ENCODE measurements around the gene CDH24. TPM values are rescaled to one million over a fixed set of nuclear protein-coding genes. Genes with fewer than 3 reads are reported as not detected.

The CDH24 gene
- total and polyA plus RNA-seq, 9 of the 15 experiments (the other 6 are each of a cell fraction or from before 2014, with no cell fraction given) = 0.04 to 16.2 (median 4.9) TPM

GRCh38 chr14:23095196-23096108 is 38.1 kb upstream of the CDH24 start, which contains the start of gene C14orf119 (continued):
- peak; percentile 25; the same call in 1 of the 2 replicates for TF ChIP-seq HCFC1 (IDR thresholded peaks at IDR 0.05; ENCODE audit: low read depth, low read length)
- 0 out of 2 replicates have a peak, but pooled peaks have one; percentile 5 for TF ChIP-seq RAD51 (IDR thresholded peaks at IDR 0.05; ENCODE audit: borderline replicate concordance, low read depth)
- peak; percentile 94 for TF ChIP-seq GABPA (tag; conservative IDR thresholded peaks at IDR 0.05; ENCODE audit: low read depth)
- no peak for TF ChIP-seq CHAMP1 (IDR thresholded peaks at IDR 0.05)
- peak; percentile 68; the same call in 1 of the 2 replicates for TF ChIP-seq GABPB1 (CRISPR knock-in tag; IDR thresholded peaks at IDR 0.05)
- TF ChIP-seq ZNF384 (IDR thresholded peaks at IDR 0.05; ENCODE audit: low read depth, low read length) = 0 out of 2 replicates have a peak, but pooled peaks have one; percentile 22
- TF ChIP-seq CAMTA2 (CRISPR knock-in tag; conservative IDR thresholded peaks at IDR 0.05) = no peak
- peak; percentile 83 for TF ChIP-seq POLR2AphosphoS5 (IDR thresholded peaks at IDR 0.05; ENCODE audit: control insufficient read depth, insufficient read depth, low read depth, low read length)
- TF ChIP-seq ARNT (IDR thresholded peaks at IDR 0.05) = peak; percentile 37 to 67; a peak in 2 of 4 replicates
- peak; percentile 89 for TF ChIP-seq ELF1 (tag; IDR thresholded peaks at IDR 0.05)
- TF ChIP-seq E2F5 (CRISPR knock-in tag; IDR thresholded peaks at IDR 0.05) = no peak
- peak; percentile 93 for TF ChIP-seq ZBTB7A (IDR thresholded peaks at IDR 0.05; ENCODE audit: borderline replicate concordance, control insufficient read depth, low read depth, low read length)
- no peak for TF ChIP-seq NR2C2 (CRISPR knock-in tag; IDR thresholded peaks at IDR 0.05)
- peak; percentile 90; the same call in 1 of the 2 replicates for TF ChIP-seq NR2C2 (tag; IDR thresholded peaks at IDR 0.05)
- peak; percentile 63; the same call in 1 of the 2 replicates for TF ChIP-seq TOE1 (IDR thresholded peaks at IDR 0.05; ENCODE audit: borderline replicate concordance)
- no peak for TF ChIP-seq TOE1 (CRISPR knock-in tag; IDR thresholded peaks at IDR 0.05; ENCODE audit: borderline replicate concordance, low read depth)
- TF ChIP-seq CHD4 (IDR thresholded peaks at IDR 0.05; ENCODE audit: insufficient read depth, insufficient replicate concordance, low read depth, low read length, poor library complexity, severe bottlenecking) = no peak
- TF ChIP-seq RBBP5 (IDR thresholded peaks at IDR 0.05; ENCODE audit: borderline replicate concordance, insufficient read depth, low read length, poor library complexity, severe bottlenecking) = peak; percentile 55
- no peak for TF ChIP-seq RBM15 (IDR thresholded peaks at IDR 0.05; ENCODE audit: insufficient read depth, low read length)
